Esophagus muscularis mucosa (tissue), 4 donors: ENCODE results near the gene APOE. TPM values are rescaled to one million over a fixed set of nuclear protein-coding genes. Genes with fewer than 3 reads are reported as not detected.

Experiments
- DNase-seq: peaks from one replicate; pipeline ENCODE4 v3.0.0-alpha.2; 2017; ENCODE audit errors: extremely low spot score
- H3K27ac ChIP-seq, 4 donors: fragments of 200-600 bp; sonication (generic); replicated peaks in 1 of 4; 1 replicate in 3 of 4; 2 replicates in 1 of 4; pipeline ENCODE4 v1.5.1; 2016 to 2019; ENCODE audit warnings: mild to moderate bottlenecking in 1 of 4
- H3K27me3 ChIP-seq, 4 donors: fragments of 200-600 bp; sonication (generic); one replicate each; pipeline versions ENCODE4 v1.5.1 to v1.6.0; 2016 to 2019
- H3K36me3 ChIP-seq, 4 donors: fragments of 200-600 bp; sonication (generic); one replicate each; pipeline ENCODE4 v1.5.1; 2016 to 2019
- H3K4me1 ChIP-seq, 4 donors: fragments of 200-600 bp; sonication (generic); one replicate each; pipeline ENCODE4 v1.5.1; 2016 to 2019
- H3K4me3 ChIP-seq, 4 donors: fragments of 200-600 bp; sonication (generic); 1 replicate in 2 of 4; 2 replicates in 2 of 4; pipeline ENCODE4 v1.5.1; 2016 to 2019; ENCODE audit warnings: mild to moderate bottlenecking in 4 of 4, moderate library complexity in 1 of 4
- H3K9me3 ChIP-seq, 4 donors: fragments of 200-600 bp; sonication (generic); 1 replicate in 3 of 4; 2 replicates in 1 of 4; pipeline ENCODE4 v1.5.1; 2016 to 2019
- EP300 ChIP-seq: sonication (generic); formaldehyde crosslinking; IDR thresholded peaks from one replicate; pipeline ENCODE4 v1.6.1; 2017; ENCODE audit warnings: antibody characterized with exemption
- POLR2A ChIP-seq: fragments of 450-650 bp; IDR thresholded peaks from one replicate; pipeline ENCODE4 v1.6.1; 2017; ENCODE audit warnings: antibody characterized with exemption, moderate library complexity, mild to moderate bottlenecking, low read depth
- POLR2AphosphoS5 ChIP-seq, 2 donors: sonication (generic); formaldehyde crosslinking; IDR thresholded peaks; one replicate each; pipeline ENCODE4 v1.6.1; 2017; ENCODE audit warnings: antibody characterized with exemption in 2 of 2
- WGBS: methylation state at CpG from one replicate; pipeline ENCODE4 v1.1.5; 2018; 5-methylcytosine and 5-hydroxymethylcytosine counted together
- intact Hi-C: fragments of 100-400 bp; cut with DNase I; formaldehyde crosslinking; loops from one replicate; pipeline ENCODE4 v1.15.1; 2023
- total RNA-seq, 4 donors: library from RNA; depleted of rRNA; stranded (reverse); fragments of >200 nt; gene quantifications; one replicate each; pipeline versions ENCODE4 v1.1.0 to v1.2.1, GENCODE V29; 2016
- TF ChIP-seq, protein P1 (sequence below), 3 experiments: fragments of 200-600 bp in 2 of 3; fragments of 450-650 bp in 1 of 3; sonication (generic) in 2 of 3; IDR thresholded peaks; one replicate each; pipeline ENCODE4 v1.5.1; 2017 to 2019; ENCODE audit warnings: antibody characterized with exemption in 3 of 3, mild to moderate bottlenecking in 2 of 3, moderate library complexity in 1 of 3

APOE gene
- total RNA-seq, 4 donors from 2014 or later, result 20.3 to 47.3 (median 37.2) TPM

DNA sequence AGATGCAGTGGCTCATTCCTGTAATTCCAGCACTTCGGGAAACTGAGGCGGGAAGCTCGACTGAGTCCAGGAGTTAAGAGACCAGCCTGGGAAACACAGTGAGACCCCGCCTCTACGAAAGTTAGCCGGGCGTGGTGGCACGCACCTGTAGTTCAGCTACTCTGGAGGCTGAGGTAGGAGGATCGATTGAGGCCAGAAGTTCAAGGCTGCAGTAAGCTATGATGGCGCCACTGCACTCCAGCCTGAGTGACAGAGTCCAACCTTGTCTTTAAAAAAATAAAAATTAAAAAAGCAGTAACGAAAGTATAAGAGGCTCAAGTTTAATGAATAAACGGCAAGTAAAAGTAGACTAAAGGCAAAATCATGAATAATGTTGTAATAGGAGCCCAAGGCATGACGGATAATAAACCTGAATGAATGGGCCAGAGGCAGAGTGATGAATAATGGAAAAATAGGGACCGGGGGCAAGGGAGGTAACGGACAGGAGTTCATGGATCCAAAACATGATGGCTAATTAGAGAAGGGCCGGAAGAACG is 15.7 kb upstream of the APOE start:
- Histone ChIP-seq H3K27me3 (no peaks in the 10 kb centered on the region), H3K36me3 (peaks cover 23 to 66% (median 62%) of the 10 kb centered on the region in 4 donors), H3K4me3 (peak overlapping the region; percentile 68 to 91 (median 80)), H3K9me3 (no peaks in the 10 kb centered on the region), H3K4me1 (peaks cover 19 to 32% (median 31%) of the 10 kb centered on the region in 4 donors), H3K27ac (peak overlapping the region; percentile 90 to 94 (median 92))
- WGBS, result 58% methylated on average over 17 of the region's 17 CpGs
- no peak for DNase-seq
- TF ChIP-seq, protein P1, sequence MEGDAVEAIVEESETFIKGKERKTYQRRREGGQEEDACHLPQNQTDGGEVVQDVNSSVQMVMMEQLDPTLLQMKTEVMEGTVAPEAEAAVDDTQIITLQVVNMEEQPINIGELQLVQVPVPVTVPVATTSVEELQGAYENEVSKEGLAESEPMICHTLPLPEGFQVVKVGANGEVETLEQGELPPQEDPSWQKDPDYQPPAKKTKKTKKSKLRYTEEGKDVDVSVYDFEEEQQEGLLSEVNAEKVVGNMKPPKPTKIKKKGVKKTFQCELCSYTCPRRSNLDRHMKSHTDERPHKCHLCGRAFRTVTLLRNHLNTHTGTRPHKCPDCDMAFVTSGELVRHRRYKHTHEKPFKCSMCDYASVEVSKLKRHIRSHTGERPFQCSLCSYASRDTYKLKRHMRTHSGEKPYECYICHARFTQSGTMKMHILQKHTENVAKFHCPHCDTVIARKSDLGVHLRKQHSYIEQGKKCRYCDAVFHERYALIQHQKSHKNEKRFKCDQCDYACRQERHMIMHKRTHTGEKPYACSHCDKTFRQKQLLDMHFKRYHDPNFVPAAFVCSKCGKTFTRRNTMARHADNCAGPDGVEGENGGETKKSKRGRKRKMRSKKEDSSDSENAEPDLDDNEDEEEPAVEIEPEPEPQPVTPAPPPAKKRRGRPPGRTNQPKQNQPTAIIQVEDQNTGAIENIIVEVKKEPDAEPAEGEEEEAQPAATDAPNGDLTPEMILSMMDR (IDR thresholded peaks at IDR 0.05), result no peak
- TF ChIP-seq EP300, result no peak
- no peak for TF ChIP-seq POLR2A
- TF ChIP-seq POLR2AphosphoS5 (IDR thresholded peaks at IDR 0.05), result no peak
- intact Hi-C loops, result loop anchor here (10.0 kb wide), 1 partner anchor 185 kb away; the partner anchor contains the start of genes GEMIN7 and ZNF296

DNA sequence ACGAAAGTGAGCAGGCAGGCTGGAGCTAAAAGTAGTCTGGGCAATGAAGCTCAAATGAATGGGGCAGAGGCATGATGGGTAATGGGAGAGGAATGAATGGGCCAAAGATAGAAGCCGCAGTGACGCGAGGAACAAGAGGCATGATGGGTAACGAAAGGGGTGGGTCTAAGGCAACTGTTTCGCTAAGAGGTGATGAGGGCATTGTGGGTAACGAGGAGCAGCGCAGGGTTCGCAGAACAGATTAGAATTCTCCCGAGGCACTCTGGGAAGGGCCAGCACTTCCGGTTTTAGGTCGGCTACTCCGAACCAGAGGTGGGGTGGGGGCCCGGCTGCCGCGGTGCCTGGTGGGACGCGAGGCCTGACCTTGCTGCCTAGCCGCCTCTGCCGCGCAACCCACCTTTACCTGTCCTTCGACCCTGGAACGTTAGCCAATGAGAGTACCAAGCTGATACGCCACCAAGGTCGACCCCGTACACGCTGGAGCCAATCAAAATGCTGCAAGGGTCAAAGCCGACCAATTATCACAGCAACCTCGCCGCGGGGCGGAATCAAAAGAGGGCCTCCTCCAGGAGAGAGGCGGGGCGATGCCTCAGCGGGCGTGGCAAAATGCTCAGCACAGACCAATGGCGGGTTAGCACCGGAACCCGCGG is 15.1 kb upstream of the APOE start:
- intact Hi-C loops, result loop anchor here (10.0 kb wide), 1 partner anchor 184 kb away; the partner anchor contains the start of genes GEMIN7 and ZNF296
- peaks cover 19 to 32% (median 31%) of the 10 kb centered on the region in 4 donors for H3K4me1 ChIP-seq
- no peaks in the 10 kb centered on the region for H3K9me3 ChIP-seq
- H3K4me3 ChIP-seq, result peak overlapping the region; percentile 68 to 91 (median 80)
- peaks cover 25 to 66% (median 64%) of the 10 kb centered on the region in 4 donors for H3K36me3 ChIP-seq
- TF ChIP-seq, protein P1 (IDR thresholded peaks at IDR 0.05), result no peak
- TF ChIP-seq POLR2A (peak; percentile 6), POLR2AphosphoS5 (IDR thresholded peaks at IDR 0.05) (peak; percentile 84 to 96)
- H3K27me3 ChIP-seq, result no peaks in the 10 kb centered on the region
- DNase-seq, result no peak
- 0% methylated on average over 30 of the region's 40 CpGs for WGBS
- peak overlapping the region; percentile 90 to 94 (median 92) for H3K27ac ChIP-seq

DNA sequence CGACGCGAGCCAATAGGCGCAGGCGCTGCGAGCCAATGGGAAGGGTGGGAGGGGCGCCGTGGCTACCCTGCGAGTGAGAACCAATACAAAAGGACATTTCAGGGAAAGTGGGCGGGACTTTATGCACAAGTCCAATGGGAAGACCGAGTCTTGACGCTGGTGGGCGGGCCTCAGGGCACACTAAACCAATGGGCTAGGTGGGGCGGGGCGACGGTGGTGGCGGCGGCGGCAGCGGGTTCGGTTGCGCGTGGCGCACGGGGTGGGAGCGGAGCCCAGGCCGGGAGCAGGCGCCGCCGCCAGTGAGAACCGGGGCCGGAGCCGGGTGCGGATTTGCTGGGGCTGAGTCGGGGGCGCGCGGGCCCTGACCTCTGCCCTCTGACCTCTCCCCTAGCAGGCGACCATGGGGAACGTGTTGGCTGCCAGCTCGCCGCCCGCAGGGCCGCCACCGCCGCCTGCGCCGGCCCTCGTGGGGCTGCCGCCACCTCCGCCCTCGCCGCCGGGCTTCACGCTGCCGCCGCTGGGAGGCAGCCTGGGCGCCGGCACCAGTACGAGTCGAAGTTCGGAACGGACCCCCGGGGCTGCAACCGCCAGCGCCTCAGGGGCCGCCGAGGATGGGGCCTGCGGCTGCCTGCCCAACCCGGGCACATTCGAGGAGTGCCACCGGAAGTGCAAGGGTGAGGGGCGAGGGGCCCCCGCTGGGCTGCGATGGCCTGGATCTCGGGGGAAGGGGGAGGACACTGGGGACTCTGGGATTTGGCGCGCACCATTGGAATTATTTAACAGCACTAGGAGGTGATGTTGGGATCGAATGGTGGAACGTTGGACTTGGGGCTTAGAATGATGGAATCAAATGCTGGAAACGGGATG is 14.3 kb upstream of the APOE start, which contains the start of gene TOMM40:
TOMM40 (plus strand) TSS at position 239 of the 867 bp plus-strand sequence; CDS start at position 401, 162 bp downstream.
- Histone ChIP-seq H3K27ac (peak within 1 kb of the TSS; percentile 90 to 94 (median 92)), H3K4me1 (peaks cover 19 to 32% (median 31%) of the 10 kb centered on the region in 4 donors), H3K36me3 (peaks cover 33 to 67% (median 64%) of the 10 kb centered on the region in 4 donors), H3K27me3 (no peaks in the 10 kb centered on the region), H3K4me3 (peak within 1 kb of the TSS; percentile 75 to 91 (median 80)), H3K9me3 (no peaks in the 10 kb centered on the region)
- intact Hi-C loops, result loop anchor here (10.0 kb wide), 1 partner anchor 184 kb away; the partner anchor contains the start of genes GEMIN7 and ZNF296
- TF ChIP-seq, protein P1 (IDR thresholded peaks at IDR 0.05), result peak in 1 of 3 experiments; percentile 15
- TF ChIP-seq EP300 (no peak), POLR2AphosphoS5 (IDR thresholded peaks at IDR 0.05) (no peak), POLR2A (peak; percentile 28)
- 1% methylated on average over 31 of the region's 81 CpGs for WGBS
- DNase-seq, result peak; percentile 100

DNA sequence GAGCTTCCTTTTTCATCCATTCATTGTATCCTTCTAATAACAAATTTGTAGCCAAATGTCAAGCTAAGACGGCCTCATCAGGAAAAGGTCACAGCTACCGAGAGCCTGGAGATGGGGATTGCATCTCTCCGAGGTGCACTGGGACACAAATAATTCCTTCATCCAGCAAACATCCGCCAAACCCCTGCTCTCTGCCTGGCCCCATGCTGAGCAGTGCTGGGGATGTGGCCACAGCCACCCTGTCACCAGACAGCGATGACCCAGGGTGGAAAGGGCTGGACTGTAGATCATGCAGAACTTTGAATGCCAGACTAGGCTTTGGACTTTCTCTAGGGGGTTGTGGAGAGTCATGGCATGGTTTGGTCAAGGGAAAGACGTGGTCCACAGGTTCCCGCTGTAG is 12.7 kb upstream of the APOE start:
- Histone ChIP-seq H3K27ac (no peak overlapping the region), H3K9me3 (no peaks in the 10 kb centered on the region), H3K4me3 (no peak overlapping the region), H3K36me3 (peaks cover 43 to 67% (median 64%) of the 10 kb centered on the region in 4 donors), H3K27me3 (no peaks in the 10 kb centered on the region), H3K4me1 (peaks cover 19 to 32% (median 31%) of the 10 kb centered on the region in 4 donors)
- 89% methylated on average over 7 of the region's 7 CpGs for WGBS
- no peak for DNase-seq
- no peak for TF ChIP-seq POLR2A
- TF ChIP-seq POLR2AphosphoS5 (IDR thresholded peaks at IDR 0.05), result no peak
- TF ChIP-seq, protein P1 (IDR thresholded peaks at IDR 0.05), result no peak
- TF ChIP-seq EP300, result no peak
- intact Hi-C loops, result loop anchor here (10.0 kb wide), 1 partner anchor 182 kb away; the partner anchor contains the start of genes GEMIN7 and ZNF296
